Astrocyte of the spinal cord (primary cell): ENCODE results near the gene CHST14.
A peak's percentile ranks its signal among the peaks of the same experiment; 100 is the strongest.

Experiments
- DNase-seq: peaks from one replicate; pipeline ENCODE4 v3.0.0; 2011; ENCODE audit warnings: low read depth, low spot score
- H3K4me3 ChIP-seq: 2 replicates; pipeline ENCODE4 v1.5.1; 2011; ENCODE audit warnings: low read depth, mild to moderate bottlenecking, low read length, moderate library complexity
- in situ Hi-C: cut with HindIII; loops from 2 replicates; pipeline ENCODE4 v1.10.0; 2017; ENCODE audit warnings: low sequenced_read_pairs
- TF ChIP-seq, protein P1 (sequence below): IDR thresholded peaks from 2 replicates; pipeline ENCODE4 v1.5.1; 2012; ENCODE audit warnings: low read depth, mild to moderate bottlenecking, low read length, inconsistent platforms

Gene CHST14

DNA sequence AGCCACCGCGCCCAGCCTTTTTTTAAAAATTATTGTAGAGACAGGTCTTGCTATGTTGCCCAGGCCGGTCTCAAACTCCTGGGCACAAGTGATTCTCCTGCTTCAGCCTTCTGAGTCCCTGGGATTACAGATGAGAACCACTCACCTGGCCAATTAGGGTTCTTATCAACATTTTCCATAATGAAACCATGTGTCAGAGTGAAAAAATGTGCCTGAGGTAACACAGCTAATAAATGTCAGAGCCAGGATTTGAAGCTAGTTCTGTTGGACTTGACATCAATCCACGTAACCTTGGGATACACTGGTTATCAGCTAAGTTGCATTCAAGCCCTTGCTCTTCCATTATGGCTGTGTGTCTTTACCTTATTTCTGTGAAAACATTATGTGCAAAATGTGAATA is 29.1 kb downstream of the CHST14 start:
- H3K4me3 ChIP-seq = no peak overlapping the region
- in situ Hi-C loops = no loop called here
- TF ChIP-seq, protein P1, sequence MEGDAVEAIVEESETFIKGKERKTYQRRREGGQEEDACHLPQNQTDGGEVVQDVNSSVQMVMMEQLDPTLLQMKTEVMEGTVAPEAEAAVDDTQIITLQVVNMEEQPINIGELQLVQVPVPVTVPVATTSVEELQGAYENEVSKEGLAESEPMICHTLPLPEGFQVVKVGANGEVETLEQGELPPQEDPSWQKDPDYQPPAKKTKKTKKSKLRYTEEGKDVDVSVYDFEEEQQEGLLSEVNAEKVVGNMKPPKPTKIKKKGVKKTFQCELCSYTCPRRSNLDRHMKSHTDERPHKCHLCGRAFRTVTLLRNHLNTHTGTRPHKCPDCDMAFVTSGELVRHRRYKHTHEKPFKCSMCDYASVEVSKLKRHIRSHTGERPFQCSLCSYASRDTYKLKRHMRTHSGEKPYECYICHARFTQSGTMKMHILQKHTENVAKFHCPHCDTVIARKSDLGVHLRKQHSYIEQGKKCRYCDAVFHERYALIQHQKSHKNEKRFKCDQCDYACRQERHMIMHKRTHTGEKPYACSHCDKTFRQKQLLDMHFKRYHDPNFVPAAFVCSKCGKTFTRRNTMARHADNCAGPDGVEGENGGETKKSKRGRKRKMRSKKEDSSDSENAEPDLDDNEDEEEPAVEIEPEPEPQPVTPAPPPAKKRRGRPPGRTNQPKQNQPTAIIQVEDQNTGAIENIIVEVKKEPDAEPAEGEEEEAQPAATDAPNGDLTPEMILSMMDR = no peak
- DNase-seq = no peak

DNA sequence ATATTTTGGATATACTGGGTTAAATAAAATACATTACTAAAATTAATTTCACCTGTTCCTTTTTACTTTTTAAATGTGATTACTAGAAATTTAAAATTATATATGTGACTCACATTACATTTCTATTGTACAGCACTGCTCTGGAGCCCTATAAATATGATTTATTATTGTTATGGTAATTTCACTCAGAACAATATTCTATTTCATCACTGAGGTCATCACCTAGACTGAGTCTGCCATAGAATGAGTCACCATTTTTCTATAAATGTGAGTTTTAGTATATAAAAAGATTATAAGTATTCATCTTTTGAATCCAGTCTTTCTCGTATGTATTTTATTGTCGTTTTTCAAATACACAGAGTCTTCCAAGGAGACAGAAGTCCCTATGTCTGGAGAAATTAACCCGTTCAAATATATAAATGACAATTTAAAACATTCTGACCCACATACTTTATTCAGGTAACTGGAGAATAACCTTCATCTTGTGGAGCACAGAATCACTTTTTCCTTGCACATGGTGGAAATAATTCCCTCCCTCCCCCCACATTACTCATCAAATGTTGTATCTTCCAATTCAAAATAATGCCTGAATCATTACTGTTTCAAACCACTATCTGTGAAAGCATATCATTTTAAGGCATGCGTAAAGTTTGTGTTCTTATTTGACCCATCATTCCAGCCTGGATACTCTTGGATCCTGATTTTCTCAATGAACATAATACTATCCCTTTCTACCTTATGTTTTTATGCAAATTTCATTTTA is 30.0 kb downstream of the CHST14 start:
- TF ChIP-seq, protein P1 = no peak
- peak; percentile 22 for DNase-seq
- in situ Hi-C loops = no loop called here
- no peak overlapping the region for H3K4me3 ChIP-seq

DNA sequence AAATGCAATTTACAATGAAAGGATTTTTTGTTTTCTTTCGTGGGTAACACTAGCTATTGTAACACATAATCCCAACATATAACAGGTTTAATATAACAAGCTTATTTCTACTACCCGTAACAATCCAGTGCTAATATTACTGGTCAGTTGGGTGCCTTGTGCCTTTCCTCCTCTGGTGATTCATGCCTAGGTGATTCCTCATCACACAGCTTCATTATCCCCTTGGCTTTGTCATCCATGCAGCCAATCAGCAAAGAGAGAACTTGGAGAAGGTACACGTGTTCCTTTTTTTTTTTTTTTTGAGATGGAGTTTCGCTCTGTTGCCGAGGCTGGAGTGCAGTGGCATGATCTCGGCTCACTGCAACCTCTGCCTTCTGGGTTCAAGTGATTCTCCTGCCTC is 30.7 kb downstream of the CHST14 start:
- no peak overlapping the region for H3K4me3 ChIP-seq
- in situ Hi-C loops = no loop called here
- TF ChIP-seq, protein P1 = no peak
- DNase-seq = no peak

DNA sequence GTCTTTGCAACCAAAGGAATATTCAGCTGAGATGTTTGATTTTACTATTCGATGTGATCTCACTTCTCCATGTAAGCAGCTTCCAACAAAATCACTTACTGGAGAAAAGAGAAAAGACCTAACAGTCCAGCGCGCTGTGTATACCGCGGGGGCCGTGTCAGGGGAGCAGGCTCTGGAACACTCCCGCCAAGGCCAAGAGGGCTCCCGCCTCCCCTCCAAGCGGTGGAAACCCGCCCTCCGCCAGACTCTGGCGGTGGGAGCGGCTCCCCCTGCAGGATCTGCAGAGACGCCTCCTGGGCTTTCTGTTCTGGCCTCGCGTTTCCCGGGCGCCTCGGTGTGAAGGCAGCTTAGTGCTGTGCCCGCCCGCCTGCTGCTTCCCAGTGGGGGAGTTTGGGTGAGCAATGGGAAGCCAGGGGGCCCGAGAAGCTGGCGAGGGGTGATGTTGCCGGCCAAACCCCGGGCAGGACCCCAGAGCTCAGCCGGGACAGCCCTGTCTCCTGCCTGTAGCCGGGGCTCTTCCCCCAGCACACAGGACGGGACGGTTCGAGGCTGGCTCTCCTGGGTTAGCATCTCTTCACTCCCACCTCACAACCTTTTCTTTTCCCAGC is 36.3 kb downstream of the CHST14 start:
- TF ChIP-seq, protein P1 = peak; percentile 88
- peak; percentile 73 for DNase-seq
- peak overlapping the region; percentile 16 for H3K4me3 ChIP-seq
- in situ Hi-C loops = no loop called here

DNA sequence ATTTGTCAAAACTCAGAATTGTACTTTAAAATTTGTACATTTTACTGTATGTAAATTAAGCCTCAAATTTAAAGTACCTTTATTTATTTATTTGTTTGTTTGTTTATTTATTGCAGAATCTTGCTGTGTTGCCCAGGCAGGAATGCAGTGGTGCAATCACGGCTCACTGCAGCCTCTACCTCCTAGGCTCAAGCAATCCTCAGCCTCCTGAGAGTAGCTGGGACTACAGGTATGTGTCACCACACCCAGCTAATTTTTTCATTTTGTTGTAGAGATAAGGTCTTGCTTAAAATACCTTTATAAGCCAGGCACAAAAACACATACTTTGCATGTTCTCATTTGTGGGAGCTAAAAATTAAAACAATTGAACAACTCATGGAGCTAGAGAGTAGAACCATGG is 37.4 kb downstream of the CHST14 start:
- in situ Hi-C loops = no loop called here
- no peak overlapping the region for H3K4me3 ChIP-seq
- no peak for DNase-seq
- TF ChIP-seq, protein P1 = no peak

DNA sequence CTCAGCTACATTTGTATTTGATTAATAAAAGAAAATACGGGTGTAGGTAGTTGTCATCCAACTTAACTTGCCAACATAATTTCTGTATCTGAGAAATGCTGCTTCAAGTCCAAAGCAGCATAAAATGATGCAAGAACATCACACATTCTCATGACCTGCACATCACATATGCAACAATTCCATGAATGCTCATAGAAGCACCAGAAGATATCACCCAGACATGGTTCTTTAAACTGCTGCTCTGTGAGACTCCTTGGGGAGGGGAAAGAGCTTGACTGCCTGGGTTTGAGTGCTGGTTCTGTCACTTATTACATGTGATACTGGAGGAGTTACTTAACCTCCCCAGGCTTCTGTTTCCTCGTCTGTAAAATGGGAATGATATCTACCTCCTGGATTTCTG is 39.4 kb downstream of the CHST14 start:
- DNase-seq = no peak
- in situ Hi-C loops = no loop called here
- TF ChIP-seq, protein P1 = no peak
- no peak overlapping the region for H3K4me3 ChIP-seq
